GM23338 (cell line): ENCODE data around the gene ZC3H7A. TPM values are rescaled to one million over a fixed set of nuclear protein-coding genes. Genes with fewer than 3 reads are reported as not detected.

ENCODE experiments used
- ATAC-seq: fragments of 200-7000 bp; cut with Tn5 transposase; 3 replicates; pipeline ENCODE4 v1.9.1; 2020
- DNase-seq: peaks from one replicate; pipeline ENCODE4 v3.0.0-alpha.2; 2015; ENCODE audit warnings: low spot score
- H2AFZ ChIP-seq: fragments of 200-600 bp; sonication (generic); 2 replicates; pipeline ENCODE4 v1.8.0; 2016; ENCODE audit warnings: antibody characterized with exemption, mild to moderate bottlenecking, moderate library complexity
- H3F3A ChIP-seq: fragments of 200-600 bp; sonication (generic); replicated peaks from 2 replicates; pipeline ENCODE4 v1.8.0; 2017; ENCODE audit warnings: antibody characterized with exemption, mixed run types, low read depth
- H3K27ac ChIP-seq: fragments of 200-600 bp; sonication (generic); 2 replicates; pipeline ENCODE4 v1.6.1; 2016; ENCODE audit warnings: low read depth
- H3K27me3 ChIP-seq: fragments of 200-600 bp; sonication (generic); 2 replicates; pipeline ENCODE4 v1.8.0; 2016; ENCODE audit warnings: mild to moderate bottlenecking, mixed run types, moderate library complexity; ENCODE audit not compliant: insufficient read depth
- H3K36me3 ChIP-seq: fragments of 200-600 bp; sonication (generic); 2 replicates; pipeline ENCODE4 v1.8.0; 2016; ENCODE audit warnings: mild to moderate bottlenecking; ENCODE audit not compliant: insufficient read depth
- H3K4me1 ChIP-seq: fragments of 200-600 bp; sonication (generic); 2 replicates; pipeline ENCODE4 v1.8.0; 2016; ENCODE audit warnings: mild to moderate bottlenecking, moderate library complexity; ENCODE audit not compliant: insufficient read depth
- H3K4me2 ChIP-seq: fragments of 200-600 bp; sonication (generic); 2 replicates; pipeline ENCODE4 v1.7.1; 2017; ENCODE audit warnings: mixed run types
- H3K4me3 ChIP-seq: fragments of 200-600 bp; sonication (generic); 2 replicates; pipeline ENCODE4 v1.6.1; 2016; ENCODE audit warnings: mixed run types
- H3K79me2 ChIP-seq: fragments of 200-600 bp; sonication (generic); replicated peaks from 2 replicates; pipeline ENCODE4 v1.8.0; 2017; ENCODE audit warnings: mild to moderate bottlenecking; ENCODE audit not compliant: insufficient read depth
- H3K9me2 ChIP-seq: fragments of 200-600 bp; sonication (generic); 2 replicates; pipeline ENCODE4 v1.8.0; 2017; ENCODE audit not compliant: insufficient read depth
- H4K20me1 ChIP-seq: fragments of 200-600 bp; sonication (generic); replicated peaks from 2 replicates; pipeline ENCODE4 v1.8.0; 2017; ENCODE audit warnings: mild to moderate bottlenecking; ENCODE audit not compliant: insufficient read depth
- H3K27ac Mint-ChIP-seq: 2 replicates; pipeline ENCODE4 v1.8.0; 2020; ENCODE audit warnings: inconsistent platforms, mild to moderate bottlenecking, moderate library complexity, mixed read lengths
- H3K27me3 Mint-ChIP-seq: 3 replicates; pipeline ENCODE4 v1.8.0; 2022; ENCODE audit warnings: low read depth, mild to moderate bottlenecking, moderate library complexity, mixed read lengths, inconsistent platforms; ENCODE audit not compliant: insufficient read depth, poor library complexity
- H3K36me3 Mint-ChIP-seq: 3 replicates; pipeline ENCODE4 v1.8.0; 2021; ENCODE audit warnings: low read depth, mild to moderate bottlenecking, inconsistent platforms, moderate library complexity, mixed read lengths
- H3K4me1 Mint-ChIP-seq: 3 replicates; pipeline ENCODE4 v1.8.0; 2020; ENCODE audit warnings: mild to moderate bottlenecking, inconsistent platforms, mixed read lengths
- H3K4me3 Mint-ChIP-seq: 3 replicates; pipeline ENCODE4 v1.8.0; 2021; ENCODE audit warnings: moderate library complexity, mild to moderate bottlenecking, inconsistent platforms, mixed read lengths
- H3K9me3 Mint-ChIP-seq: 3 replicates; pipeline ENCODE4 v1.8.0; 2020; ENCODE audit warnings: moderate library complexity, mild to moderate bottlenecking, inconsistent platforms, mixed read lengths
- EZH2phosphoT487 ChIP-seq: fragments of 200-600 bp; sonication (generic); IDR thresholded peaks from one replicate; pipeline ENCODE4 v1.8.1; 2018; ENCODE audit warnings: antibody characterized with exemption; ENCODE audit not compliant: unreplicated experiment
- JUNB ChIP-seq: IDR thresholded peaks from one replicate; pipeline ENCODE4 v1.6.1; 2016; ENCODE audit warnings: antibody characterized with exemption; ENCODE audit not compliant: unreplicated experiment
- POLR2AphosphoS5 ChIP-seq: IDR thresholded peaks from 2 replicates; pipeline ENCODE4 v1.6.1; 2016; ENCODE audit warnings: antibody characterized with exemption, low read depth
- ZNF331 ChIP-seq: fragments of 250-450 bp; sonication (Bioruptor Pico); IDR thresholded peaks from 2 replicates; pipeline ENCODE4 v1.5.0; 2020; ENCODE audit warnings: low read depth, mild to moderate bottlenecking, moderate library complexity
- polyA plus RNA-seq: library from polyadenylated mRNA; unstranded; fragments of >200 nt; fragmentation: Nextera tagmentation; extraction: Ambion mirVana; gene quantifications from 2 replicates; pipeline ENCODE4 v1.2.1, GENCODE V29; 2016
- total RNA-seq: library from RNA; depleted of rRNA; stranded (reverse); fragments of >200 nt; shearing (Covaris generic); gene quantifications from 2 replicates; pipeline ENCODE4 v1.2.3, GENCODE V29; 2014
- TF ChIP-seq, protein P1 (sequence below): fragments of 250-450 bp; sonication (Bioruptor Pico); IDR thresholded peaks from 2 replicates; pipeline ENCODE4 v1.5.0; 2020; ENCODE audit warnings: mild to moderate bottlenecking, moderate library complexity
- TF ChIP-seq, protein P2 (sequence below), 2 experiments: fragments of 200-600 bp in 1 of 2; sonication (generic) in 1 of 2; conservative IDR thresholded peaks; 2 replicates each; pipeline versions ENCODE4 v1.5.1 to v1.6.1; 2016 to 2017; ENCODE audit warnings: antibody characterized with exemption in 2 of 2, low read depth in 2 of 2, mild to moderate bottlenecking in 2 of 2, moderate library complexity in 1 of 2
- TF ChIP-seq, protein P3 (sequence below): IDR thresholded peaks from 2 replicates; pipeline ENCODE4 v1.6.1; 2016; ENCODE audit warnings: antibody characterized with exemption
- TF ChIP-seq, protein P4 (sequence below): IDR thresholded peaks from one replicate; pipeline ENCODE4 v1.6.1; 2018; ENCODE audit warnings: antibody characterized with exemption; ENCODE audit not compliant: unreplicated experiment

The ZC3H7A gene
- total and polyA plus RNA-seq, 2 experiments from 2014 or later: 32.7 to 42.2 TPM

DNA sequence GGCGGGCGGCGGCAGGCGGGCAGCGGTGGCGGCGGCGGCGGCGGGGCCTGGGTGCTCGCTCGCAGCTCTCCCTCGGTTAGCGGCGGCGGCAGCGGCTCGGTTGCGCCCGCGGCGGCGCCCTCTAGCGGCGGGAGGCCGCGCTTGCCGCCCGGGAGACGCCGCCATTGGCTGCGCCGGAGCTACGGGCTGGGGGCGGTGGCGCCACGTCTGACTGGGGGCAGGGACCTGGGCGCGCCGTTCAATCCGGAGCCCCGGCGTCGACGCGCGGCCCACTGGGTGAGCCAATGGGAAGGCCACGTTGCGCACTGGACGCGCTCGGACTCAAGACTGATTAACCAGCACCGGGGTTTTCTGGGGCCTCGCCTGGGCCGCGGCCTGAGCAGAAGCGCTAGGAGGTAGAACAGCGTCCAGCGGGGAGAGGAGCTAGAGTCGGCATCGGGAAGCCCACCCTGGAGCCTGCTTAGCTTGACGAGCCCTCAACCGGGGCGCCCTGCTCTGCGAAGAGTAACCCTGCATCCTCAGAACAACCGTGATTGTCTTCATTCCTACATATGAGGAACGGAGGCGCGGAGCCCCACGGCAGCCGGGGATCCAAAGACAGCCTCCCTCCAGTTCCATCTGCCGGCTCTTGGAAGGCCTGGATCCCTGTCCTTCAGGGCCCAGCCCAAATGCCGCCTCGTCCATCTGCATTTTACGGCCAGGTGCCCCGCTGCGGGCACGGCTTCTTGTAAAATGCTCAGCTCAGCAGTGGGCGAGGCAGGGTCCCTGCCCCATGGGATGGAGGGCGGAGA, at the start of gene ZC3H7A (continued):
- TF ChIP-seq, protein P1, sequence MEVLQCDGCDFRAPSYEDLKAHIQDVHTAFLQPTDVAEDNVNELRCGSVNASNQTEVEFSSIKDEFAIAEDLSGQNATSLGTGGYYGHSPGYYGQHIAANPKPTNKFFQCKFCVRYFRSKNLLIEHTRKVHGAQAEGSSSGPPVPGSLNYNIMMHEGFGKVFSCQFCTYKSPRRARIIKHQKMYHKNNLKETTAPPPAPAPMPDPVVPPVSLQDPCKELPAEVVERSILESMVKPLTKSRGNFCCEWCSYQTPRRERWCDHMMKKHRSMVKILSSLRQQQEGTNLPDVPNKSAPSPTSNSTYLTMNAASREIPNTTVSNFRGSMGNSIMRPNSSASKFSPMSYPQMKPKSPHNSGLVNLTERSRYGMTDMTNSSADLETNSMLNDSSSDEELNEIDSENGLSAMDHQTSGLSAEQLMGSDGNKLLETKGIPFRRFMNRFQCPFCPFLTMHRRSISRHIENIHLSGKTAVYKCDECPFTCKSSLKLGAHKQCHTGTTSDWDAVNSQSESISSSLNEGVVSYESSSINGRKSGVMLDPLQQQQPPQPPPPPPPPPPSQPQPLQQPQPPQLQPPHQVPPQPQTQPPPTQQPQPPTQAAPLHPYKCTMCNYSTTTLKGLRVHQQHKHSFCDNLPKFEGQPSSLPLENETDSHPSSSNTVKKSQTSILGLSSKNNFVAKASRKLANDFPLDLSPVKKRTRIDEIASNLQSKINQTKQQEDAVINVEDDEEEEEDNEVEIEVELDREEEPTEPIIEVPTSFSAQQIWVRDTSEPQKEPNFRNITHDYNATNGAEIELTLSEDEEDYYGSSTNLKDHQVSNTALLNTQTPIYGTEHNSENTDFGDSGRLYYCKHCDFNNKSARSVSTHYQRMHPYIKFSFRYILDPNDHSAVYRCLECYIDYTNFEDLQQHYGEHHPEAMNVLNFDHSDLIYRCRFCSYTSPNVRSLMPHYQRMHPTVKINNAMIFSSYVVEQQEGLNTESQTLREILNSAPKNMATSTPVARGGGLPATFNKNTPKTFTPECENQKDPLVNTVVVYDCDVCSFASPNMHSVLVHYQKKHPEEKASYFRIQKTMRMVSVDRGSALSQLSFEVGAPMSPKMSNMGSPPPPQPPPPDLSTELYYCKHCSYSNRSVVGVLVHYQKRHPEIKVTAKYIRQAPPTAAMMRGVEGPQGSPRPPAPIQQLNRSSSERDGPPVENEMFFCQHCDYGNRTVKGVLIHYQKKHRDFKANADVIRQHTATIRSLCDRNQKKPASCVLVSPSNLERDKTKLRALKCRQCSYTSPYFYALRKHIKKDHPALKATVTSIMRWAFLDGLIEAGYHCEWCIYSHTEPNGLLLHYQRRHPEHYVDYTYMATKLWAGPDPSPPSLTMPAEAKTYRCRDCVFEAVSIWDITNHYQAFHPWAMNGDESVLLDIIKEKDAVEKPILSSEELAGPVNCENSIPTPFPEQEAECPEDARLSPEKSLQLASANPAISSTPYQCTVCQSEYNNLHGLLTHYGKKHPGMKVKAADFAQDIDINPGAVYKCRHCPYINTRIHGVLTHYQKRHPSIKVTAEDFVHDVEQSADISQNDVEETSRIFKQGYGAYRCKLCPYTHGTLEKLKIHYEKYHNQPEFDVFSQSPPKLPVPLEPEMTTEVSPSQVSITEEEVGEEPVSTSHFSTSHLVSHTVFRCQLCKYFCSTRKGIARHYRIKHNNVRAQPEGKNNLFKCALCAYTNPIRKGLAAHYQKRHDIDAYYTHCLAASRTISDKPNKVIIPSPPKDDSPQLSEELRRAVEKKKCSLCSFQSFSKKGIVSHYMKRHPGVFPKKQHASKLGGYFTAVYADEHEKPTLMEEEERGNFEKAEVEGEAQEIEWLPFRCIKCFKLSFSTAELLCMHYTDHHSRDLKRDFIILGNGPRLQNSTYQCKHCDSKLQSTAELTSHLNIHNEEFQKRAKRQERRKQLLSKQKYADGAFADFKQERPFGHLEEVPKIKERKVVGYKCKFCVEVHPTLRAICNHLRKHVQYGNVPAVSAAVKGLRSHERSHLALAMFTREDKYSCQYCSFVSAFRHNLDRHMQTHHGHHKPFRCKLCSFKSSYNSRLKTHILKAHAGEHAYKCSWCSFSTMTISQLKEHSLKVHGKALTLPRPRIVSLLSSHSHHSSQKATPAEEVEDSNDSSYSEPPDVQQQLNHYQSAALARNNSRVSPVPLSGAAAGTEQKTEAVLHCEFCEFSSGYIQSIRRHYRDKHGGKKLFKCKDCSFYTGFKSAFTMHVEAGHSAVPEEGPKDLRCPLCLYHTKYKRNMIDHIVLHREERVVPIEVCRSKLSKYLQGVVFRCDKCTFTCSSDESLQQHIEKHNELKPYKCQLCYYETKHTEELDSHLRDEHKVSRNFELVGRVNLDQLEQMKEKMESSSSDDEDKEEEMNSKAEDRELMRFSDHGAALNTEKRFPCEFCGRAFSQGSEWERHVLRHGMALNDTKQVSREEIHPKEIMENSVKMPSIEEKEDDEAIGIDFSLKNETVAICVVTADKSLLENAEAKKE (CRISPR knock-in tag): no peak

DNA sequence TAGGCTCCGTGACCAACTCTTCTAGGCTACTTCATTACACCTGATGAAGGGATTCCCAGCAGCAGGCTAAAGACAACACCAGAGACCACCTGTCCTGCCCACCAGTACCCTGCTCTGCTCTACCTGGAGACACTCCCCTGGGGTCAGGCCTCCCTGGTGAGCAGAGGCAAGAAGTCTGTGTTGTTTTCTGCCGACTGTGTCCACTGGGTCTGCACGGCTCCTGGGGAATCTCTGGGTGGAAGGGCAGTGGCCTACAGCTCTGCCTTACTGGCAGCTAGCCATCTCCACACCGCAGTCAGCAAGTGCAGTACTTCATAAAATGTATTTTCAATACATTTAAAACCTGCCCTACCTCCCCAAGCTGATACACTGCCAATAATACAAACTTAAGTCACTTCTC, 47.4 kb upstream of the ZC3H7A start:
- H3K27me3 Mint-ChIP-seq: peaks cover 3% of the 10 kb centered on the region
- no peak overlapping the region for H3K4me3 Mint-ChIP-seq
- Histone ChIP-seq H2AFZ (no peak overlapping the region), H3K4me1 (no peaks in the 10 kb centered on the region), H4K20me1 (peaks cover 49% of the 10 kb centered on the region), H3K27me3 (no peaks in the 10 kb centered on the region), H3F3A (peaks cover 47% of the 10 kb centered on the region), H3K36me3 (peaks cover 96% of the 10 kb centered on the region), H3K4me2 (no peak overlapping the region), H3K4me3 (no peak overlapping the region), H3K9me2 (no peaks in the 10 kb centered on the region), H3K27ac (0 out of 2 replicates have a peak overlapping the region, but pooled peaks have one; percentile 42), H3K79me2 (peaks cover 58% of the 10 kb centered on the region)
- DNase-seq: no peak
- peaks cover 3% of the 10 kb centered on the region; the same call in 1 of the 3 replicates for H3K4me1 Mint-ChIP-seq
- H3K27ac Mint-ChIP-seq: no peak overlapping the region
- no peaks in the 10 kb centered on the region for H3K9me3 Mint-ChIP-seq
- peaks cover 96% of the 10 kb centered on the region for H3K36me3 Mint-ChIP-seq
- no peak for ATAC-seq
- TF ChIP-seq POLR2AphosphoS5 (no peak), JUNB (no peak), EZH2phosphoT487 (no peak), ZNF331 (CRISPR knock-in tag) (no peak)
- TF ChIP-seq, protein P2, sequence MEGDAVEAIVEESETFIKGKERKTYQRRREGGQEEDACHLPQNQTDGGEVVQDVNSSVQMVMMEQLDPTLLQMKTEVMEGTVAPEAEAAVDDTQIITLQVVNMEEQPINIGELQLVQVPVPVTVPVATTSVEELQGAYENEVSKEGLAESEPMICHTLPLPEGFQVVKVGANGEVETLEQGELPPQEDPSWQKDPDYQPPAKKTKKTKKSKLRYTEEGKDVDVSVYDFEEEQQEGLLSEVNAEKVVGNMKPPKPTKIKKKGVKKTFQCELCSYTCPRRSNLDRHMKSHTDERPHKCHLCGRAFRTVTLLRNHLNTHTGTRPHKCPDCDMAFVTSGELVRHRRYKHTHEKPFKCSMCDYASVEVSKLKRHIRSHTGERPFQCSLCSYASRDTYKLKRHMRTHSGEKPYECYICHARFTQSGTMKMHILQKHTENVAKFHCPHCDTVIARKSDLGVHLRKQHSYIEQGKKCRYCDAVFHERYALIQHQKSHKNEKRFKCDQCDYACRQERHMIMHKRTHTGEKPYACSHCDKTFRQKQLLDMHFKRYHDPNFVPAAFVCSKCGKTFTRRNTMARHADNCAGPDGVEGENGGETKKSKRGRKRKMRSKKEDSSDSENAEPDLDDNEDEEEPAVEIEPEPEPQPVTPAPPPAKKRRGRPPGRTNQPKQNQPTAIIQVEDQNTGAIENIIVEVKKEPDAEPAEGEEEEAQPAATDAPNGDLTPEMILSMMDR (conservative IDR thresholded peaks at IDR 0.05; ENCODE audit: low read depth in 2 of 2): no peak
- TF ChIP-seq, protein P3, sequence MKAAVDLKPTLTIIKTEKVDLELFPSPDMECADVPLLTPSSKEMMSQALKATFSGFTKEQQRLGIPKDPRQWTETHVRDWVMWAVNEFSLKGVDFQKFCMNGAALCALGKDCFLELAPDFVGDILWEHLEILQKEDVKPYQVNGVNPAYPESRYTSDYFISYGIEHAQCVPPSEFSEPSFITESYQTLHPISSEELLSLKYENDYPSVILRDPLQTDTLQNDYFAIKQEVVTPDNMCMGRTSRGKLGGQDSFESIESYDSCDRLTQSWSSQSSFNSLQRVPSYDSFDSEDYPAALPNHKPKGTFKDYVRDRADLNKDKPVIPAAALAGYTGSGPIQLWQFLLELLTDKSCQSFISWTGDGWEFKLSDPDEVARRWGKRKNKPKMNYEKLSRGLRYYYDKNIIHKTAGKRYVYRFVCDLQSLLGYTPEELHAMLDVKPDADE: no peak
- TF ChIP-seq, protein P4, sequence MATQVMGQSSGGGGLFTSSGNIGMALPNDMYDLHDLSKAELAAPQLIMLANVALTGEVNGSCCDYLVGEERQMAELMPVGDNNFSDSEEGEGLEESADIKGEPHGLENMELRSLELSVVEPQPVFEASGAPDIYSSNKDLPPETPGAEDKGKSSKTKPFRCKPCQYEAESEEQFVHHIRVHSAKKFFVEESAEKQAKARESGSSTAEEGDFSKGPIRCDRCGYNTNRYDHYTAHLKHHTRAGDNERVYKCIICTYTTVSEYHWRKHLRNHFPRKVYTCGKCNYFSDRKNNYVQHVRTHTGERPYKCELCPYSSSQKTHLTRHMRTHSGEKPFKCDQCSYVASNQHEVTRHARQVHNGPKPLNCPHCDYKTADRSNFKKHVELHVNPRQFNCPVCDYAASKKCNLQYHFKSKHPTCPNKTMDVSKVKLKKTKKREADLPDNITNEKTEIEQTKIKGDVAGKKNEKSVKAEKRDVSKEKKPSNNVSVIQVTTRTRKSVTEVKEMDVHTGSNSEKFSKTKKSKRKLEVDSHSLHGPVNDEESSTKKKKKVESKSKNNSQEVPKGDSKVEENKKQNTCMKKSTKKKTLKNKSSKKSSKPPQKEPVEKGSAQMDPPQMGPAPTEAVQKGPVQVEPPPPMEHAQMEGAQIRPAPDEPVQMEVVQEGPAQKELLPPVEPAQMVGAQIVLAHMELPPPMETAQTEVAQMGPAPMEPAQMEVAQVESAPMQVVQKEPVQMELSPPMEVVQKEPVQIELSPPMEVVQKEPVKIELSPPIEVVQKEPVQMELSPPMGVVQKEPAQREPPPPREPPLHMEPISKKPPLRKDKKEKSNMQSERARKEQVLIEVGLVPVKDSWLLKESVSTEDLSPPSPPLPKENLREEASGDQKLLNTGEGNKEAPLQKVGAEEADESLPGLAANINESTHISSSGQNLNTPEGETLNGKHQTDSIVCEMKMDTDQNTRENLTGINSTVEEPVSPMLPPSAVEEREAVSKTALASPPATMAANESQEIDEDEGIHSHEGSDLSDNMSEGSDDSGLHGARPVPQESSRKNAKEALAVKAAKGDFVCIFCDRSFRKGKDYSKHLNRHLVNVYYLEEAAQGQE: no peak
